HG03097 (cell line): Measurements from ENCODE around the gene ARX.

Experiments used
- ATAC-seq: cut with Tn5 transposase; IDR thresholded peaks from one replicate; pipeline ENCODE4 v1.9.1; 2021; ENCODE audit not compliant: unreplicated experiment, low FRiP score

ARX gene

DNA sequence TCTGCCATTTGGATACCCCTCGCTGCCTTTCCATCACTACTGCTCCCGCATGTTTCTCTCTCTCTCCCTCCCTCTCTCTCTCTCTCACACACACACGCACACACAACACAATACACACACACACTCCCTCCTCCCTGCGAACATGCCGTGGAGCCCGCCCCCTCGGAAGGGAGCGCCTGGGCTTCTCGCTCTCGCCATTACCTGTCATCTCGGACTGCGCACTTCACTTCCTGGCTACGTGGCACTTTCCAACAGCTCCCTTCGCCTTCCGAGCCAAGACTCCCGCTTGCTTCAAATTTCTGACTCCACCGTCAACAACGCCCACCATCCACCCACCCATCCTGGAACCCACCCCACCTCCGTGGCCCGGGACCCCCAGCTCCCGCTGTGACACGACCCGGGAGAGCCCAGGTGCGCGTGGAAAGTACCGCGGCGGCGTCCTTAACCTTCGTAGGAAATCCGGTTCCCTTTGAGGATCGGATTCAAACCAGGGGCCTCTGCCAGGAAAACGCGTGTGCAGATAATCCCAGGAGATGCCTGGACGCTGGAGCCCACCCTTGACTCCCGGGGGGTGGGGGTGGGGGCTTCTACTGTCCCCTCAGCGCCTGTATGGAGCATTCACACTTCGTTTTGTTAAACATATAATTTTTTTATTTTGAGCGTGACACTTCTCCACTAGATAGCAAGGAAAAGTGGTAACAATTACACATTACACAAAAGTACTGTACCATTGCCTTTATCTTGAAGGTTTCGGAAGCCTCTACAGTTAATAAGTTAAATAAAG is 12.5 kb downstream of the ARX start:
- no peak for ATAC-seq

- no peak for ATAC-seq
Measured at GRCh38 chrX:25002661-25003020, 13.1 kb downstream of the ARX start.

GRCh38 chrX:25001808-25002660 is 13.7 kb downstream of the ARX start:
- ATAC-seq: no peak

DNA sequence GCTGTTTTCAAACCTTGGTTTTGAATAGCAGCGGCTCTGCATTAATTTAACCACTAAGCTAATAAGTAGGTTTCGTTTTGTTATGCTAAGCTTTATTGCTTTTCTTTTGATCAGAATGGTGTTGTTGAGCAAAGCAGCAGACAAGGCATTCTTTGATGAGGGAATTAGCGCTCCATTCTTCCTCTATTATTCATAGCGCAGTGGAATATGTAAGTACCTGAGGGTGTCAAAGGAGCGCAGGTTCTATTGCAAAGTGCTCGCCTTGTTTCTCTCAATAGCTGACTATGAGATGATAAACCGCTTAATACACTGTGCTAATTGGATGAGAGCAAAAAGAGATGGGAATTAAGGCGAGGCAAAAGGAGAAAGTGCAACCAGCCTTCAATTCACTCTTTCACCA is 16.3 kb downstream of the ARX start:
- no peak for ATAC-seq

GRCh38 chrX:24996096-24996709 is 19.6 kb downstream of the ARX start:
- ATAC-seq: no peak

GRCh38 chrX:24993879-24994278 is 21.9 kb downstream of the ARX start:
- ATAC-seq: no peak

DNA sequence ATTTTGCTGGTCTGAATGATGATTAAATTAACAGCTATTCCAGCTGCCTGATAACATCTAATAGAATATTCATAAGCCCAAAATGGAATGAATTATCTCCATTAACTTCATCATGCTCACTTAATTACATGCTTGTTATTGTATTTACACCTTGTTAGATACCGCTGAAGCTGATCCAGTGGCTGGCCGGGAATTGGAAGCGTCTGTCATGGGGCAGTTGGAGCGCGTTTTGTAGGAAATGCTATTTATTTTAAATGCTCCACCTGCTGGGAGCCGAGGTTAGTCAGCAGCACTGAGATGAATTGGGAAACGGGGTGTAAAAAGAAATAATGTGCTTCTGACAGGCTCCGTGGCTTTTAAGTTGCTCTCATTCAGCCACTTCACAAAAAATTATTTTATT is 25.2 kb downstream of the ARX start:
- no peak for ATAC-seq

GRCh38 chrX:24988314-24988713 is 27.5 kb downstream of the ARX start:
- ATAC-seq: no peak

DNA sequence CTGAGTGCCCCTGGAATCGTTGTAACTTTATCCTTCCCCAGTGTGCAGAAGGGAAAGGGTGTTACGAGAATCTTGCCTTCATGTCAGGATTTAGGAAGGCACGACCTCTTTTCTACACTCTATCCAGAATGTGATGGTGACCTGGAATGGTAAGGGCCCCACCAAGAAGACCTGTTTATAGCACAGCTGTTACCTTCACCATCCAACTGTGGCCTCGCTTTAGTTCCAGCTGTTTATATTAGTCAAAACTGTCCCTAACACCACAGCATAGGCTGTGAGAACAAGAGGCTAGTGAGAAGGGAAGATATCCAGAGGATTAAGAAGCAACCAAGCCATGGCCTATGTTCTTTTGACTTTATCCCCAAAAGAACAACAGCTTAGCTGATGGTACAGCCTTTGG is 28.0 kb downstream of the ARX start:
- ATAC-seq: no peak

- no peak for ATAC-seq
Measured at GRCh38 chrX:24985120-24985519, 30.6 kb downstream of the ARX start.

GRCh38 chrX:24983931-24984330 is 31.8 kb downstream of the ARX start:
- ATAC-seq: no peak

DNA sequence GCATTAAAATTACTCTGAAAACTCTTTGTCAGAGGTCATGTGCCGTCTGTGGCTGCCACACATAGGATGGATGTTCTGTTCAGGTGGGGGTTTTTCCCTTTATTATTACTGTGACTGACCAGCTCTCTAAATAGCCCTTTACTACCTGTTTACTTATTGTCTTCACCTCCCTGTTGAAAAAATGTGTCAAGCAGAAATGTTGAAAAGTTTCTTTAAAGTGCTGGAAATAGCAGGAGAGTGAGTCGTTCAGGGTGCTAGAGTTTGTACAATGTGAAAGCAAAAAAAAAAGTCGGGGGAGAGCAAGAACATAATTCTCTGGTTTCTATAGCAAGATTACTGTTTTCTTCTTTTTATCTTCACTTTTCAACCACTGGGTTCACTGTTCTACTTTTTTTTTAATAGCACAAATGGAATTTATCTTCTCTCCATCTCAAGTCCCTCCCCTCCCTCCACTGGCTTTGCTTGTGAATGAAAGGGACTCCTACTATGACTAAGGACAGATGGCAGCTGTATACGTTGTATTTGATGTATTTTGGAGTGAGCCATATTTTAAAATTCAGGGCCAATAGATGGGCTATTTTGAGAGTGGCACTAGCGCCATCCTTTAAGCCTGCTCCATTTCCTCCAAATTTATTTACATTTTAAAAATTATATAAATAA is 33.3 kb downstream of the ARX start:
- ATAC-seq: no peak

- no peak for ATAC-seq
Measured at GRCh38 chrX:24981030-24981429, 34.7 kb downstream of the ARX start.

DNA sequence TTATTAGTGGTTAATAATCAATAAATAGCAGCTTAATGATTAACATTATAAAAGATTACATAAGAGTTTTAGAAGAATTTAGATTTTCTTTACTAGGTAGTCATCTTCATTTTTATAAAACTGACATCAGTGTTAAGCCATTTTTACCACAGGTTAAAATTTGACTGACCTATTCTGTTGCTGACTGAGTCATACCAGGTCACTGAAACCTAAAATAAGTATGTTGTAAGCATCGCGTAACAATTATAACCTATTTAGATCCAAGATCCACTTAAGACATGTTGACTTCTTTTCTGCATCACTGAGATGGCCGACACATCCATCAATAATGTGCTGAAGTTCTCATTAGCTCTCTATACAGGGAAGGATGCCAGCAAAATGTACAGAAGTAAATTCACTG is 36.7 kb downstream of the ARX start:
- no peak for ATAC-seq

GRCh38 chrX:24969812-24970211 is 46.0 kb downstream of the ARX start:
- ATAC-seq: no peak

DNA sequence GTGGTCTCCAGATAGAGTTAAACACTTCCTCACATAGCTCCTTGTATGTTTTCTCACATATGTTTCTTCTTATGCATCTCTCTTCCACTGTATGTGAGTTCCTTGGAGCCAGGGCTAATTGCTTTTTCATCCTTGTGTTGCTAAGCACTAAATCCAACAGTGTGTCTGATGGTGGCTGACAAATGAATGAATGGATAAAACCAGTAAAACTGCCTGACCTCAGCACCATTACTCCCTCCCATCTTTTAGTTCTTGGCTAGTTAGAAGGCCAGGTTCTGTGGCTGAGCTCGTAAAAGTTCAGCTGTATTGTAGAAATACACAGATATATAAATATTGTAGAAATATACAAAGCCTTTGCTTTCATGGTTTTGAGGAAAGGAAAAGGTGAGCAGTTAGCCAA is 50.4 kb downstream of the ARX start:
- ATAC-seq: no peak

DNA sequence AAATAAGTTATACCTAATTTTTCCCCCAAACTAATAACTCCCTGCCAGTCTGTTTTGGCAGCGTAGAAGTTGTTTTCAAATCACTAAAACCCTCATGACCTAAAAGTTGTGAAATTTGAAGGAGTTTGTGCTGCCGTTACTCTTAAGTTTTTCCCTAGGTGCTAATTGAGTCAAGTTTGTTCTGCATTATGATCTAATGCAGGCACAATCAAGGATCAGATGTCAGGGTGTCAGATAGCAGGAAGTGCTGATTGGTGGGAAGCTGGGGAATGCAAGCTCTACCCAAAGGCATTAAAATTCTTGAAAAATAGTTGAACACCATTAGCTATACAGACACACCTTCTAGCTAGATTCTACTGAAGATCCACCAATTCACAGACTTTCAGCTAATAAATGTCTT is 51.9 kb downstream of the ARX start:
- no peak for ATAC-seq

- no peak for ATAC-seq
Measured at GRCh38 chrX:24961809-24962208, 54.0 kb downstream of the ARX start.

DNA sequence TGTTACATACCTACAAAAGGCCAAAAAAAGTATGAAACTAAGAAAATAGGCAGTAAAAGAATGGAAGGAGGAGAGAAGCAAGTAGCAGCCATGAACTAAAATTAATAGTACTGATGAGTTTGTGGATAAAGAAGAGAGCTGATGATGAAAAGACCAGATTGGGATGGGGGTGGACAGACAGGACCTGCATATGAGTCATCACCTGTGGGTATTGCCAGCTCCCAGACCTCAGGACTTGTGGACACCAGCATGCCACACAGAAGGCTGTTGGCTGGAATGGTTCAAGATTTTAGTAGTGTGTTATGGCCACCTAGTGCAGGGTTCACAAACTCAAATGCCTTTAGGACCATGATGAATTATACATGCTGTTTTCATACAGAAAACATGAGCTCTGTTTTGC is 58.9 kb downstream of the ARX start:
- ATAC-seq: no peak

GRCh38 chrX:24955372-24955930 is 60.3 kb downstream of the ARX start:
- ATAC-seq: no peak

- ATAC-seq: no peak
Measured at GRCh38 chrX:24954732-24955131, 61.0 kb downstream of the ARX start.
